H1 (cell line): ENCODE results near the gene NAA40. TPM values are rescaled to one million over a fixed set of nuclear protein-coding genes. Genes with fewer than 3 reads are reported as not detected.
A peak's percentile ranks its signal among the peaks of the same experiment; 100 is the strongest.

Experiments used
- ASH2L ChIP-seq: fragments of 200-600, 300-600 bp; sonication (generic); IDR thresholded peaks from one replicate; pipeline ENCODE4 v1.7.1; 2017; ENCODE audit warnings: low read length
- EGR1 ChIP-seq: IDR thresholded peaks from 2 replicates; pipeline ENCODE4 v1.6.1; 2011; ENCODE audit warnings: low read depth, low read length, borderline replicate concordance
- KDM4A ChIP-seq: IDR thresholded peaks from one replicate; pipeline ENCODE4 v1.7.1; 2012; ENCODE audit warnings: low read depth, mild to moderate bottlenecking, moderate library complexity, low read length, inconsistent platforms; ENCODE audit not compliant: severe bottlenecking
- POLR2AphosphoS5 ChIP-seq: IDR thresholded peaks from 2 replicates; pipeline ENCODE4 v1.6.1; 2011; ENCODE audit warnings: low read depth, low read length
- TBP ChIP-seq: IDR thresholded peaks from 2 replicates; pipeline ENCODE4 v1.6.1; 2011; ENCODE audit warnings: low read depth, low read length, improper control_type of control experiment
- polyA plus RNA-seq, 7 experiments: library from polyadenylated mRNA; depleted of rRNA in 3 of 7; stranded (reverse) in 5 of 7; unstranded in 2 of 7; fragments of >200 nt in 5 of 7; fragments of 200-250 nt in 2 of 7; gene quantifications; 1 replicate in 5 of 7; 2 replicates in 1 of 7; 4 replicates in 1 of 7; pipeline versions ENCODE4 v1.2.1 to v1.2.3, GENCODE V29; 2011 to 2013; ENCODE audit warnings: missing spikeins in 2 of 7, mixed read lengths in 2 of 7
- total RNA-seq: library from RNA; stranded (reverse); fragmentation: NEBNext Ultra II Directional; extraction: Animal tissue kit (Norgen Biotek cat#: 25700); gene quantifications from 2 replicates; pipeline ENCODE4 v1.2.1, GENCODE V29; 2021
- TF ChIP-seq, protein P1 (sequence below): fragments of 300-600 bp; sonication (generic); IDR thresholded peaks from 2 replicates; pipeline ENCODE4 v1.7.1; 2012; ENCODE audit warnings: low read length, moderate library complexity, mild to moderate bottlenecking, inconsistent platforms; ENCODE audit not compliant: insufficient replicate concordance
- TF ChIP-seq, protein P2 (sequence below), 3 experiments: IDR thresholded peaks; 1 replicate in 2 of 3; 2 replicates in 1 of 3; pipeline versions ENCODE4 v1.5.1 to v1.6.1; 2011; ENCODE audit warnings: low read length in 3 of 3, mild to moderate bottlenecking in 3 of 3, inconsistent platforms in 2 of 3, low read depth in 1 of 3, moderate library complexity in 1 of 3; ENCODE audit not compliant: insufficient read depth in 1 of 3; ENCODE audit errors: control extremely low read depth in 1 of 3

NAA40 gene
- total and polyA plus RNA-seq, 2 of the 8 experiments (the other 6 are each of a cell fraction or from before 2014, with no cell fraction given): 20.0 to 31.1 TPM

DNA sequence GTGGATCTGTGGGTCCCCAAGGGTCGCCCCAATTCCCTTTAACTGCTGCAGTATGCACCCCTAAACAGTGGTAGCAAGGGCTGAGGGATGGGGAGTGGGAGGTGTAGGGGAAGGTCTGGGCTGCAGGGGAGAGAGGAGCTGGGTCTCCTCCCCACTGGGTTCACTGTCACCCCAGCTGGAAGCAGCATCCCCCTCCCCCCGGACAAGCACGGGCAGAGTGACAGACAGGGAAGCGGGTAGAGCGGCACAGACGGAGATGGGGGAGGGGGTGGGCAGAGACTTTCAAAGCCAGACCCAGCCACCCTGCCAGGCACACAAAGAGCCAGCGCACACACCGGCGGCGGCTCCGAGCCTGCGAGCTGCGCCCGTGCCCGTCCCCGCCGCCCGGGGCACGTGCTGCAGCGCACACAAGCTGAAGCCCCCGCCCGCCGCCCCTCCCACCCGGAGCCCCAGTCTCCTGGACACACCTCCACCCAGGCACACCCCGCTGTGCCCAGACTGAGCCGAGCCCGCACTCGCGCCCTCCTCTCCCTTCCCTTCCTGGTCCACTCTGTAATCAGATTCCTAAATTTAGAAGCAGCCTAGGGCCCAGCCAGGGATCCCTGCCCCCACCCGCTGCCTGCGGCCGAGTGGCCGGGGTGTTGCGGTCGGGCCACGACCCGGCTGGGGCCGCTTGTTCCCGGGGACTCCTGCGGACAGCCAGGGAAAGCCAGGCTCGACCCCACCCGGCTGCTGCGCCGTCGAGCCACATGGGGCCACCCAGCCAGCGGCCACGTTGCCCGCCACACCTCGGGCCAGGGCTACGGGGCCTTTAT lies 20.9 kb upstream of the NAA40 start (continued):
- TF ChIP-seq, protein P1, sequence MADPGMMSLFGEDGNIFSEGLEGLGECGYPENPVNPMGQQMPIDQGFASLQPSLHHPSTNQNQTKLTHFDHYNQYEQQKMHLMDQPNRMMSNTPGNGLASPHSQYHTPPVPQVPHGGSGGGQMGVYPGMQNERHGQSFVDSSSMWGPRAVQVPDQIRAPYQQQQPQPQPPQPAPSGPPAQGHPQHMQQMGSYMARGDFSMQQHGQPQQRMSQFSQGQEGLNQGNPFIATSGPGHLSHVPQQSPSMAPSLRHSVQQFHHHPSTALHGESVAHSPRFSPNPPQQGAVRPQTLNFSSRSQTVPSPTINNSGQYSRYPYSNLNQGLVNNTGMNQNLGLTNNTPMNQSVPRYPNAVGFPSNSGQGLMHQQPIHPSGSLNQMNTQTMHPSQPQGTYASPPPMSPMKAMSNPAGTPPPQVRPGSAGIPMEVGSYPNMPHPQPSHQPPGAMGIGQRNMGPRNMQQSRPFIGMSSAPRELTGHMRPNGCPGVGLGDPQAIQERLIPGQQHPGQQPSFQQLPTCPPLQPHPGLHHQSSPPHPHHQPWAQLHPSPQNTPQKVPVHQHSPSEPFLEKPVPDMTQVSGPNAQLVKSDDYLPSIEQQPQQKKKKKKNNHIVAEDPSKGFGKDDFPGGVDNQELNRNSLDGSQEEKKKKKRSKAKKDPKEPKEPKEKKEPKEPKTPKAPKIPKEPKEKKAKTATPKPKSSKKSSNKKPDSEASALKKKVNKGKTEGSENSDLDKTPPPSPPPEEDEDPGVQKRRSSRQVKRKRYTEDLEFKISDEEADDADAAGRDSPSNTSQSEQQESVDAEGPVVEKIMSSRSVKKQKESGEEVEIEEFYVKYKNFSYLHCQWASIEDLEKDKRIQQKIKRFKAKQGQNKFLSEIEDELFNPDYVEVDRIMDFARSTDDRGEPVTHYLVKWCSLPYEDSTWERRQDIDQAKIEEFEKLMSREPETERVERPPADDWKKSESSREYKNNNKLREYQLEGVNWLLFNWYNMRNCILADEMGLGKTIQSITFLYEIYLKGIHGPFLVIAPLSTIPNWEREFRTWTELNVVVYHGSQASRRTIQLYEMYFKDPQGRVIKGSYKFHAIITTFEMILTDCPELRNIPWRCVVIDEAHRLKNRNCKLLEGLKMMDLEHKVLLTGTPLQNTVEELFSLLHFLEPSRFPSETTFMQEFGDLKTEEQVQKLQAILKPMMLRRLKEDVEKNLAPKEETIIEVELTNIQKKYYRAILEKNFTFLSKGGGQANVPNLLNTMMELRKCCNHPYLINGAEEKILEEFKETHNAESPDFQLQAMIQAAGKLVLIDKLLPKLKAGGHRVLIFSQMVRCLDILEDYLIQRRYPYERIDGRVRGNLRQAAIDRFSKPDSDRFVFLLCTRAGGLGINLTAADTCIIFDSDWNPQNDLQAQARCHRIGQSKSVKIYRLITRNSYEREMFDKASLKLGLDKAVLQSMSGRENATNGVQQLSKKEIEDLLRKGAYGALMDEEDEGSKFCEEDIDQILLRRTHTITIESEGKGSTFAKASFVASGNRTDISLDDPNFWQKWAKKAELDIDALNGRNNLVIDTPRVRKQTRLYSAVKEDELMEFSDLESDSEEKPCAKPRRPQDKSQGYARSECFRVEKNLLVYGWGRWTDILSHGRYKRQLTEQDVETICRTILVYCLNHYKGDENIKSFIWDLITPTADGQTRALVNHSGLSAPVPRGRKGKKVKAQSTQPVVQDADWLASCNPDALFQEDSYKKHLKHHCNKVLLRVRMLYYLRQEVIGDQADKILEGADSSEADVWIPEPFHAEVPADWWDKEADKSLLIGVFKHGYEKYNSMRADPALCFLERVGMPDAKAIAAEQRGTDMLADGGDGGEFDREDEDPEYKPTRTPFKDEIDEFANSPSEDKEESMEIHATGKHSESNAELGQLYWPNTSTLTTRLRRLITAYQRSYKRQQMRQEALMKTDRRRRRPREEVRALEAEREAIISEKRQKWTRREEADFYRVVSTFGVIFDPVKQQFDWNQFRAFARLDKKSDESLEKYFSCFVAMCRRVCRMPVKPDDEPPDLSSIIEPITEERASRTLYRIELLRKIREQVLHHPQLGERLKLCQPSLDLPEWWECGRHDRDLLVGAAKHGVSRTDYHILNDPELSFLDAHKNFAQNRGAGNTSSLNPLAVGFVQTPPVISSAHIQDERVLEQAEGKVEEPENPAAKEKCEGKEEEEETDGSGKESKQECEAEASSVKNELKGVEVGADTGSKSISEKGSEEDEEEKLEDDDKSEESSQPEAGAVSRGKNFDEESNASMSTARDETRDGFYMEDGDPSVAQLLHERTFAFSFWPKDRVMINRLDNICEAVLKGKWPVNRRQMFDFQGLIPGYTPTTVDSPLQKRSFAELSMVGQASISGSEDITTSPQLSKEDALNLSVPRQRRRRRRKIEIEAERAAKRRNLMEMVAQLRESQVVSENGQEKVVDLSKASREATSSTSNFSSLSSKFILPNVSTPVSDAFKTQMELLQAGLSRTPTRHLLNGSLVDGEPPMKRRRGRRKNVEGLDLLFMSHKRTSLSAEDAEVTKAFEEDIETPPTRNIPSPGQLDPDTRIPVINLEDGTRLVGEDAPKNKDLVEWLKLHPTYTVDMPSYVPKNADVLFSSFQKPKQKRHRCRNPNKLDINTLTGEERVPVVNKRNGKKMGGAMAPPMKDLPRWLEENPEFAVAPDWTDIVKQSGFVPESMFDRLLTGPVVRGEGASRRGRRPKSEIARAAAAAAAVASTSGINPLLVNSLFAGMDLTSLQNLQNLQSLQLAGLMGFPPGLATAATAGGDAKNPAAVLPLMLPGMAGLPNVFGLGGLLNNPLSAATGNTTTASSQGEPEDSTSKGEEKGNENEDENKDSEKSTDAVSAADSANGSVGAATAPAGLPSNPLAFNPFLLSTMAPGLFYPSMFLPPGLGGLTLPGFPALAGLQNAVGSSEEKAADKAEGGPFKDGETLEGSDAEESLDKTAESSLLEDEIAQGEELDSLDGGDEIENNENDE: no peak
- no peak for TF ChIP-seq KDM4A
- TF ChIP-seq, protein P2, sequence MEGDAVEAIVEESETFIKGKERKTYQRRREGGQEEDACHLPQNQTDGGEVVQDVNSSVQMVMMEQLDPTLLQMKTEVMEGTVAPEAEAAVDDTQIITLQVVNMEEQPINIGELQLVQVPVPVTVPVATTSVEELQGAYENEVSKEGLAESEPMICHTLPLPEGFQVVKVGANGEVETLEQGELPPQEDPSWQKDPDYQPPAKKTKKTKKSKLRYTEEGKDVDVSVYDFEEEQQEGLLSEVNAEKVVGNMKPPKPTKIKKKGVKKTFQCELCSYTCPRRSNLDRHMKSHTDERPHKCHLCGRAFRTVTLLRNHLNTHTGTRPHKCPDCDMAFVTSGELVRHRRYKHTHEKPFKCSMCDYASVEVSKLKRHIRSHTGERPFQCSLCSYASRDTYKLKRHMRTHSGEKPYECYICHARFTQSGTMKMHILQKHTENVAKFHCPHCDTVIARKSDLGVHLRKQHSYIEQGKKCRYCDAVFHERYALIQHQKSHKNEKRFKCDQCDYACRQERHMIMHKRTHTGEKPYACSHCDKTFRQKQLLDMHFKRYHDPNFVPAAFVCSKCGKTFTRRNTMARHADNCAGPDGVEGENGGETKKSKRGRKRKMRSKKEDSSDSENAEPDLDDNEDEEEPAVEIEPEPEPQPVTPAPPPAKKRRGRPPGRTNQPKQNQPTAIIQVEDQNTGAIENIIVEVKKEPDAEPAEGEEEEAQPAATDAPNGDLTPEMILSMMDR (IDR thresholded peaks at IDR 0.05; ENCODE audit: control extremely low read depth in 1 of 3, insufficient read depth in 1 of 3, low read depth in 1 of 3, low read length in 3 of 3): 0 out of 4 replicates have a peak, but pooled peaks of 1 of the 3 experiments have one; percentile 2
- TF ChIP-seq TBP: peak; percentile 49; the same call in 1 of the 2 replicates
- TF ChIP-seq ASH2L: peak; percentile 41
- TF ChIP-seq EGR1: no peak
- peak; percentile 81 for TF ChIP-seq POLR2AphosphoS5
